ENCODE measurements around the gene VSIG10L2.
A peak's percentile ranks its signal among the peaks of the same experiment; 100 is the strongest.

The VSIG10L2 gene

DNA sequence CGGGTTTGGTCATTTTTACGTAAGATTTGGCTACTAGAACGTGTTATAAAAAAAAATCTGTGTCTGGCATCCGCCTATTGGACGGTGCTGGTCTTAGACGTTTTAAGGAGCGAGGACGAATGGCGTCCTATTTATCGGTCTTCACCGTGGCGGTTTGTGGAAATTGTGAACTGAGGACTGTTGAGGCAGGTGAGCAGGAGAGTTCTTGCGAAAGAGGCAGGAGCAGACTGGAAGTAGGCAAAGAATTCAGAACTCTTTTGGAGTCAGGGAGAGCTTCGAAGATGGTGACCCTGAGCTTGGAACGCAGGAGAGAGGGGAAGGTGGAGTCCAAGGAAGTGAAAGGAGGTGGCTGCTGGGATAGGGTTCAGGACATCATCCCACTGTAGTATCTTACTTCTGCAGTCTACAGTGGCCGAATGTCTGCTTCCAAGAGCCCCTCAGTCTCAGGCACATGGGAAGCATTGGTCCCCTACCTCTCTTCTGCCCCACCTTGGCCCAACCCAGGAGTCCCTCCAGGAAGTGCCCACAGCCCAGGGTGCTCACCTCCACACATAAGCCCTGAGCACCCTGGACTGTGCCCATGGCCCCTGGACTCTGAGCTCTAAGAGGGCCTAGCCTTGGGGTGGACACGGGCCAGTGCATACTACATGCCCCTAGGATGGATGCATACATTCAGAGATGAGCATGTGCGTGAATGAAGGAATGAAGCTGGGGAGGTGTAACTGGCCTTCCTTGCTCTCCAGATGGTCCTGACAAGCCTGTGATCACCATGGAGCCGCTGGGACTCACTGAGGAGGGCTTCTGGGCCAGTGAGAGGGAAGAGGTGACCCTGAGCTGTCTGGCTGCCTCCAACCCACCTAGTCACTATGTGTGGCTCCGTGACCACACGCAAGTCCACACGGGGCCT, 3.7 kb downstream of the VSIG10L2 start:
- TF ChIP-seq, protein P1, sequence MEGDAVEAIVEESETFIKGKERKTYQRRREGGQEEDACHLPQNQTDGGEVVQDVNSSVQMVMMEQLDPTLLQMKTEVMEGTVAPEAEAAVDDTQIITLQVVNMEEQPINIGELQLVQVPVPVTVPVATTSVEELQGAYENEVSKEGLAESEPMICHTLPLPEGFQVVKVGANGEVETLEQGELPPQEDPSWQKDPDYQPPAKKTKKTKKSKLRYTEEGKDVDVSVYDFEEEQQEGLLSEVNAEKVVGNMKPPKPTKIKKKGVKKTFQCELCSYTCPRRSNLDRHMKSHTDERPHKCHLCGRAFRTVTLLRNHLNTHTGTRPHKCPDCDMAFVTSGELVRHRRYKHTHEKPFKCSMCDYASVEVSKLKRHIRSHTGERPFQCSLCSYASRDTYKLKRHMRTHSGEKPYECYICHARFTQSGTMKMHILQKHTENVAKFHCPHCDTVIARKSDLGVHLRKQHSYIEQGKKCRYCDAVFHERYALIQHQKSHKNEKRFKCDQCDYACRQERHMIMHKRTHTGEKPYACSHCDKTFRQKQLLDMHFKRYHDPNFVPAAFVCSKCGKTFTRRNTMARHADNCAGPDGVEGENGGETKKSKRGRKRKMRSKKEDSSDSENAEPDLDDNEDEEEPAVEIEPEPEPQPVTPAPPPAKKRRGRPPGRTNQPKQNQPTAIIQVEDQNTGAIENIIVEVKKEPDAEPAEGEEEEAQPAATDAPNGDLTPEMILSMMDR (conservative IDR thresholded peaks at IDR 0.05), result no peak
- TF ChIP-seq ZFX (IDR thresholded peaks at IDR 0.05), result no peak
- no peak overlapping the region for H3K27ac ChIP-seq

DNA sequence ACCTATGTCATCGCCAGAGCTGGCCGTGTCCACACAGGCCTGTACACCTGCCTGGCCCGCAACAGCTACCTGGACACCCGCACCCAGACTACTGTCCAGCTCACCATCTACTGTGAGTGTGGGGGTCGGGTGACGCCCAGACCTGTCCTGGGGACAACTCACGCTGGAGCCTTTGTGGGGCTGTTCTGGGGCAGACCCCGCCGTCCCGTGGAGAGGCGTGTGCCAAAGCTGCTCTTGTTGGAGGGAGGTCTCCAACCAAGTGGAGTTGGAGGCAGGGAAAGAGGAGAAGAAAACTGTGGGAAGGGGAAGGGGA, 4.3 kb downstream of the VSIG10L2 start:
- no peak overlapping the region for H3K27ac ChIP-seq
- no peak for TF ChIP-seq ZFX (IDR thresholded peaks at IDR 0.05)
- TF ChIP-seq, protein P1 (conservative IDR thresholded peaks at IDR 0.05), result no peak

DNA sequence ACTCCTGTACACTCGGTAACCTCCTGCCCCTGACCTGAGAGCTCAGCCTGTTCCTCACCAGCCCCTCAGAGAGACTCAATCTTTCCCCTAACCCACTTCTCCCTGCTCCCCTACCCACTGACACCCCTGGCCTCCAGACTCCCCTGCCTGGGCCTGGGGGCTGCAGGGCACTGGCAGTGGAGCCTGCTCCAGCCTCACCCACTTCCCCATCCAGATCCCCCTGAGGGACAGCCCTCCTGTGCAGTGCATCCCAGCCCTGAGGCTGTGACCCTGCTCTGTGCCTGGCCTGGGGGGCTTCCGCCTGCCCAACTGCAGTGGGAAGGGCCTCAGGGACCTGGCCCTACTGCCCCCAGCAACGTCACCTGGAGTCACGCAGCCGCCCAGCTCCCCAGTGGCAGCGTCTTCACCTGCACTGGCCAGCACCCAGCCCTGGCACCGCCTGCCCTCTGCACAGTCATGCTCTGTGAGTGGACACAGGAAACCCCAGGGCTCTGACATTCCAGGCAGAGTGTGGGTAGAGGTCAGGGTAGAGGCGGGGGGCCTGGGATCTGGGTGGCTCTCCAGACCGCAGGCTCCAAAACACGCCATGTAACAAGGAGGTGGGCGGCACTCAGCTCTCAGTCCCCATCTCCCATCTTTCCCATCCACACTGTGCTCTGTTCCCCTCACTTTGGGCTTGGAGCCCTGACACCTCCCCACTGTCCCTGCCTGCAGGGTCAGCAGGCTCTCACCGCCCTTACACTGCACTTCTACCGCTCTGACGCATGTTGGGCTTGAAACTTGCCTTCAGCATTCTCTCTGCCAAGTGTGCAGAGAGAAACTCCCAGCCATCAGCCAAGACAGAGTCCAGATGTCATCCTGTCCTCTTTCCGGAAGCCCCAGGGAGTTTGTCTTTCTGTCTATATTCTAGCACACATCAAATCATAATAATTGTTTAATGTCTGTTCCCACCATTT, 5.1 kb downstream of the VSIG10L2 start:
- TF ChIP-seq ZFX (IDR thresholded peaks at IDR 0.05), result no peak
- TF ChIP-seq, protein P1 (conservative IDR thresholded peaks at IDR 0.05), result no peak
- no peak overlapping the region for H3K27ac ChIP-seq

DNA sequence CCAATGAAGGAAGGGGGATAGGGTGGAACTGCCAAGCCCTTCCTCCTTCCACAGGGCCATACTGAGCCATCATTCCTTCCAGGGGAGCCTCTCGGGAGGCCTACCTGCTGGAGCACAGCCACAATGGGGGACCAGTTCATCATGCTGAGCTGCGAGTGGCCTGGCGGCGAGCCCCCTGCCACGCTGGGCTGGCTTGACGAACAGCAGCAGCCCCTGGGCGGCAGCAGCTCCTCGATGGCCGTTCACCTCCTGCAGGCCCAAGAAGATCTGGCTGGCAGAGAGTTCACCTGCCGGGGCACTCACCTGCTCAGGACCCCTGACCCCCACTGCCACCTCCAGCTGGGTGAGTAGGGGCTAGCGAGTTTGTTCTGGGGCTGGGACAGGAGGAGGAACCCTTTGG, 5.9 kb downstream of the VSIG10L2 start:
- no peak overlapping the region for H3K27ac ChIP-seq
- no peak for TF ChIP-seq ZFX (IDR thresholded peaks at IDR 0.05)
- TF ChIP-seq, protein P1 (conservative IDR thresholded peaks at IDR 0.05), result no peak

DNA sequence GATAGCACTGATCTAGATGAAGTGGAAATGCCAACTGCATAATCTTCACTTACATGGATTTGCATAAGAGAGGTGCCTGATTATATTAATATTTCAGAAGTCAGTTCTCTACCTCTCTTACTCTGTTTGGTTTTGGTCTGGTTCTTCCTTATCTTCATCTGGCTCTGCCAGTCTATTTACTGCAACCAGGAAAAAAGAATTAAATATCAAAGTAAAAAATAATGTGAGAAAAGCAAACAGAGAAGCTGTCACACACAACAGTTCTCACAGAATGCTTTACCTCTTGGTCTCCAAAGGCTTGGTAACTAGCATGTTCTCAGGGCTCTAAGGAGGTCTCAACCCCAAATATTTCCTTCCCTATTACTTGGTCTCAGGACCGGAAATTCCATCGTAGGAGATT, 6.7 kb downstream of the VSIG10L2 start:
- H3K27ac ChIP-seq, result peak overlapping the region; percentile 14; the same call in 1 of the 2 replicates
- no peak for TF ChIP-seq ZFX (IDR thresholded peaks at IDR 0.05)
- TF ChIP-seq, protein P1 (conservative IDR thresholded peaks at IDR 0.05), result no peak

DNA sequence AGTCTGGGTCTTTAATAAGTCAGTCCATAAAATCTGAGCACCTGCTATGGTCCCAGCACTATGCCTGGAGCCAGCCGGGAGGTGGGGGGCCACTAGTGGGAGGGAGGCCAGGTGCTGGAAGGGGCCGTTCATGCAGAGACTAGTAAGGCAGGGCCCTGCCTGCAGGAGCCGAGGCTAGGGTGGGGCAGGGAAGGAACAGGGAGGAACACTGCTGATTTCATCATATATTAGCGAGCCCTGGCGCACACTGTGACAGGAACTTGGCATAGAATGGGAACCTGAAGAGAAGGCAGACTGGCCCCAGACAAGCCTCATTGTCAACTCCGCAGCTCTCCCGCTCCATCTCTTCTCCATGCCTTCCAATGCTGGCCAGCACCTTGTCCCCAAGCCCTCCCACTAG, 7.1 kb downstream of the VSIG10L2 start:
- TF ChIP-seq ZFX (IDR thresholded peaks at IDR 0.05), result no peak
- TF ChIP-seq, protein P1 (conservative IDR thresholded peaks at IDR 0.05), result no peak
- H3K27ac ChIP-seq, result peak overlapping the region; percentile 14; the same call in 1 of the 2 replicates
